Sigmoid colon (tissue), 7 donors: Measurements from ENCODE around the gene ATM. TPM values are rescaled to one million over a fixed set of nuclear protein-coding genes. Genes with fewer than 3 reads are reported as not detected.

Experiments
- DNase-seq: peaks from one replicate; pipeline ENCODE4 v3.0.0-alpha.2; 2019
- H3K27ac ChIP-seq, 4 donors: fragments of 200-600 bp; sonication (generic); one replicate each; pipeline ENCODE4 v1.5.1; 2016 to 2019; ENCODE audit warnings: mild to moderate bottlenecking in 1 of 4
- H3K27me3 ChIP-seq, 3 donors: fragments of 200-600 bp; sonication (generic); one replicate each; pipeline ENCODE4 v1.5.1; 2019; ENCODE audit warnings: mild to moderate bottlenecking in 1 of 3
- H3K36me3 ChIP-seq, 4 donors: fragments of 200-600 bp; sonication (generic); one replicate each; pipeline ENCODE4 v1.5.1; 2016 to 2019
- H3K4me1 ChIP-seq, 4 donors: fragments of 200-600 bp; sonication (generic); one replicate each; pipeline ENCODE4 v1.5.1; 2017 to 2019
- H3K4me3 ChIP-seq, 4 donors: fragments of 200-600 bp; sonication (generic); one replicate each; pipeline ENCODE4 v1.5.1; 2017 to 2019; ENCODE audit warnings: mild to moderate bottlenecking in 2 of 4, moderate library complexity in 1 of 4
- H3K9me3 ChIP-seq, 4 donors: fragments of 200-600 bp in 3 of 4; sonication (generic) in 3 of 4; one replicate each; pipeline versions ENCODE4 v1.5.1 to v1.6.1; 2013 to 2019
- CTCF ChIP-seq, 4 experiments: fragments of 450-650 bp in 3 of 4; fragments of 200-600 bp in 1 of 4; IDR thresholded peaks; one replicate each; pipeline ENCODE4 v1.5.1; 2016 to 2019; ENCODE audit warnings: antibody characterized with exemption in 4 of 4, mild to moderate bottlenecking in 3 of 4, moderate library complexity in 2 of 4
- EP300 ChIP-seq, 4 donors: sonication (generic); formaldehyde crosslinking; IDR thresholded peaks; one replicate each; pipeline ENCODE4 v1.6.1; 2017; ENCODE audit warnings: antibody characterized with exemption in 4 of 4
- POLR2A ChIP-seq, 2 donors: fragments of 450-650 bp; IDR thresholded peaks; one replicate each; pipeline ENCODE4 v1.6.1; 2016; ENCODE audit warnings: antibody characterized with exemption in 2 of 2, mild to moderate bottlenecking in 2 of 2, moderate library complexity in 2 of 2
- POLR2AphosphoS5 ChIP-seq, 4 donors: sonication (generic); formaldehyde crosslinking; IDR thresholded peaks; one replicate each; pipeline ENCODE4 v1.6.1; 2017; ENCODE audit warnings: antibody characterized with exemption in 4 of 4
- WGBS, 2 donors: extraction: QIAGEN DNeasy Blood & Tissue Kit; methylation state at CpG; one replicate each; pipeline ENCODE4 v1.1.7; 2013; 5-methylcytosine and 5-hydroxymethylcytosine counted together
- intact Hi-C: fragments of 100-400 bp; cut with DNase I; formaldehyde crosslinking; loops from one replicate; pipeline ENCODE4 v1.15.1; 2023
- polyA plus RNA-seq, 3 donors: library from polyadenylated mRNA; stranded (reverse); fragments of 200-250 nt; gene quantifications; one replicate each; pipeline ENCODE4 v1.2.3, GENCODE V29; 2013
- total RNA-seq, 4 donors: library from RNA; depleted of rRNA; stranded (reverse); fragments of >200 nt; gene quantifications; one replicate each; pipeline ENCODE4 v1.1.0, GENCODE V29; 2016
- donor health status: healthy with polysubstance abuse.
- donor health status: Bipolar disorder and iron deficiency.
- donor health status: healthy.

ATM gene
- 10 to 100 TPM; 52.7 to 88.8 (median 71.8) TPM for total RNA-seq
- 10 to 100 TPM in 1 of 3 donors, 1 to 10 TPM in 2; 3.0 to 35.7 (median 3.5) TPM for polyA plus RNA-seq

- Histone ChIP-seq H3K9me3 (no peaks in the 10 kb centered on the region), H3K4me3 (peak within 1 kb of the TSS; percentile 69 to 82 (median 74)), H3K4me1 (peaks cover 0 to 35% (median 28%) of the 10 kb centered on the region in 4 donors), H3K27ac (peak within 1 kb of the TSS; percentile 90 to 95 (median 94)), H3K36me3 (peaks cover 0 to 4% (median 0%) of the 10 kb centered on the region in 4 donors), H3K27me3 (no peaks in the 10 kb centered on the region)
- 0% methylated on average over 70 of the region's 70 CpGs for WGBS, 2 donors
- peak; percentile 100 for DNase-seq
- TF ChIP-seq POLR2A (IDR thresholded peaks at IDR 0.05) (peak; percentile 95 to 96), CTCF (IDR thresholded peaks at IDR 0.05) (peak; percentile 28 to 63 (median 51)), POLR2AphosphoS5 (IDR thresholded peaks at IDR 0.05) (peak; percentile 97 to 98 (median 98)), EP300 (IDR thresholded peaks at IDR 0.05) (peak in 1 of 4 donors; percentile 58)
- intact Hi-C loops: loop anchor here (2.0 to 5.0 kb wide), 4 partner anchors 102 to 445 kb away; partner anchors contain the start of genes ACAT1, CUL5, DDX10 and POGLUT3
Measured at GRCh38 chr11:108222574-108223347, at the start of gene ATM, which contains the start of gene NPAT. TSS of gene ATM (plus strand) at chr11:108223067. CDS start at chr11:108227625, 4,558 bp downstream. TSS of gene NPAT (minus strand) at chr11:108222638. CDS start at chr11:108222536, 102 bp downstream.

- H3K4me3 ChIP-seq: no peak overlapping the region
- intact Hi-C loops: no loop called here
- peaks cover 0 to 88% (median 13%) of the 10 kb centered on the region in 4 donors for H3K36me3 ChIP-seq
- TF ChIP-seq EP300 (IDR thresholded peaks at IDR 0.05) (no peak), POLR2A (IDR thresholded peaks at IDR 0.05) (no peak), CTCF (IDR thresholded peaks at IDR 0.05) (no peak), POLR2AphosphoS5 (IDR thresholded peaks at IDR 0.05) (no peak)
- DNase-seq: no peak
- no peaks in the 10 kb centered on the region for H3K9me3 ChIP-seq
- H3K27me3 ChIP-seq: no peaks in the 10 kb centered on the region
- H3K27ac ChIP-seq: no peak overlapping the region
- H3K4me1 ChIP-seq: no peaks in the 10 kb centered on the region
- WGBS, 2 donors: 78 to 97% methylated on average over 5 of the region's 5 CpGs
Measured at GRCh38 chr11:108177570-108177969, 45.3 kb upstream of the ATM start.

GRCh38 chr11:108193725-108194124, 29.1 kb upstream of the ATM start:
- peaks cover 0 to 77% (median 11%) of the 10 kb centered on the region in 4 donors for H3K36me3 ChIP-seq
- H3K4me3 ChIP-seq: no peak overlapping the region
- intact Hi-C loops: no loop called here
- H3K27ac ChIP-seq: no peak overlapping the region
- no peaks in the 10 kb centered on the region for H3K27me3 ChIP-seq
- DNase-seq: no peak
- TF ChIP-seq CTCF (IDR thresholded peaks at IDR 0.05) (no peak), EP300 (IDR thresholded peaks at IDR 0.05) (no peak), POLR2A (IDR thresholded peaks at IDR 0.05) (no peak), POLR2AphosphoS5 (IDR thresholded peaks at IDR 0.05) (no peak)
- H3K9me3 ChIP-seq: no peaks in the 10 kb centered on the region
- no peaks in the 10 kb centered on the region for H3K4me1 ChIP-seq

- Histone ChIP-seq H3K27me3 (no peaks in the 10 kb centered on the region), H3K36me3 (peaks cover 0 to 48% (median 3%) of the 10 kb centered on the region in 4 donors), H3K27ac (no peak overlapping the region), H3K4me3 (no peak overlapping the region), H3K4me1 (no peaks in the 10 kb centered on the region), H3K9me3 (no peaks in the 10 kb centered on the region)
- WGBS, 2 donors: 79 to 90% methylated on average over 3 of the region's 3 CpGs
- DNase-seq: no peak
- intact Hi-C loops: no loop called here
- no peak for TF ChIP-seq POLR2A (IDR thresholded peaks at IDR 0.05)
Measured at GRCh38 chr11:108196901-108197300, 26.0 kb upstream of the ATM start.

- H3K4me3 ChIP-seq: no peak overlapping the region
- no peak for DNase-seq
- intact Hi-C loops: no loop called here
- no peaks in the 10 kb centered on the region for H3K27me3 ChIP-seq
- no peak overlapping the region for H3K27ac ChIP-seq
- H3K4me1 ChIP-seq: no peaks in the 10 kb centered on the region
- no peak for TF ChIP-seq CTCF (IDR thresholded peaks at IDR 0.05)
- TF ChIP-seq EP300 (IDR thresholded peaks at IDR 0.05): no peak
- TF ChIP-seq POLR2A (IDR thresholded peaks at IDR 0.05): no peak
- H3K9me3 ChIP-seq: no peaks in the 10 kb centered on the region
- peaks cover 0 to 44% (median 2%) of the 10 kb centered on the region in 4 donors for H3K36me3 ChIP-seq
Measured at GRCh38 chr11:108197351-108197750, 25.5 kb upstream of the ATM start.
